ENCODE data around the gene CD44.

GRCh38 chr11:35141571-35141971 is 2.6 kb downstream of the CD44 start:
- no peak for TF ChIP-seq JUND (IDR thresholded peaks at IDR 0.05; ENCODE audit: low read depth, low read length)
- no peak for TF ChIP-seq POLR2A (IDR thresholded peaks at IDR 0.05; ENCODE audit: low read depth, low read length)
- TF ChIP-seq ZNF24 (IDR thresholded peaks at IDR 0.05): no peak
- no peak for TF ChIP-seq MEF2A (IDR thresholded peaks at IDR 0.05; ENCODE audit: insufficient read depth, low read depth, low read length)
- TF ChIP-seq SP1 (IDR thresholded peaks at IDR 0.05; ENCODE audit: low read depth, low read length): no peak
- TF ChIP-seq NFXL1 (IDR thresholded peaks at IDR 0.05; ENCODE audit: borderline replicate concordance): no peak
- TF ChIP-seq CTCF (IDR thresholded peaks at IDR 0.05 in 2 of 3, conservative IDR thresholded peaks at IDR 0.05 in 1 of 3; ENCODE audit: control insufficient read depth in 2 of 3, extremely low read depth in 1 of 3, insufficient read depth in 1 of 3, low read depth in 3 of 3, low read length in 3 of 3): no peak
- TF ChIP-seq NRF1 (conservative IDR thresholded peaks at IDR 0.05; ENCODE audit: low read depth, low read length): no peak
- TF ChIP-seq ATF2 (IDR thresholded peaks at IDR 0.05; ENCODE audit: low read length): no peak
- TF ChIP-seq LARP7 (IDR thresholded peaks at IDR 0.05): no peak
- no peak for TF ChIP-seq GABPA (IDR thresholded peaks at IDR 0.05; ENCODE audit: low read depth)
- no peak for TF ChIP-seq YY1 (IDR thresholded peaks at IDR 0.05; ENCODE audit: low read depth, low read length)
- TF ChIP-seq SREBF2 (IDR thresholded peaks at IDR 0.05; ENCODE audit: low read length): no peak
- TF ChIP-seq CREB1 (IDR thresholded peaks at IDR 0.05; ENCODE audit: low read depth): no peak

Data from GM12878 (cell line).